Liver (tissue), 9 donors: Measurements from ENCODE around the gene TERT. TPM values are rescaled to one million over a fixed set of nuclear protein-coding genes. Genes with fewer than 3 reads are reported as not detected.
"Not testable (repeated sequence)": the region's sequence is repeated elsewhere in the genome, so short reads cannot be mapped to it uniquely, and the experiment has no call there.

Experiments
- DNase-seq: peaks from one replicate; pipeline ENCODE4 v3.0.0-alpha.2; 2017; ENCODE audit warnings: low spot score
- H3K27ac ChIP-seq, 2 donors: one replicate each; pipeline ENCODE4 v1.7.0; 2013; ENCODE audit warnings: inconsistent platforms in 2 of 2, low read length in 2 of 2, control low read depth in 1 of 2, low read depth in 1 of 2, mild to moderate bottlenecking in 1 of 2
- H3K27me3 ChIP-seq, 4 donors: one replicate each; pipeline versions ENCODE4 v1.6.1 to v1.7.0; 2013; ENCODE audit warnings: low read length in 3 of 4, inconsistent platforms in 1 of 4, mild to moderate bottlenecking in 1 of 4, moderate library complexity in 1 of 4; ENCODE audit not compliant: control insufficient read depth in 4 of 4, insufficient read depth in 4 of 4
- H3K36me3 ChIP-seq, 4 donors: one replicate each; pipeline versions ENCODE4 v1.6.1 to v1.7.0; 2013; ENCODE audit warnings: low read length in 3 of 4, mild to moderate bottlenecking in 3 of 4, low read depth in 1 of 4, moderate library complexity in 1 of 4; ENCODE audit not compliant: control insufficient read depth in 4 of 4, insufficient read depth in 3 of 4
- H3K4me1 ChIP-seq, 4 donors: one replicate each; pipeline versions ENCODE4 v1.6.1 to v1.7.0; 2013; ENCODE audit warnings: low read length in 3 of 4, mild to moderate bottlenecking in 3 of 4, moderate library complexity in 1 of 4; ENCODE audit not compliant: control insufficient read depth in 4 of 4, insufficient read depth in 4 of 4
- H3K4me3 ChIP-seq, 3 donors: one replicate each; pipeline versions ENCODE4 v1.6.1 to v1.7.0; 2013; ENCODE audit warnings: low read length in 3 of 3, control low read depth in 1 of 3, low read depth in 1 of 3, mild to moderate bottlenecking in 1 of 3
- H3K9ac ChIP-seq, 2 donors: one replicate each; pipeline ENCODE4 v1.7.0; 2013; ENCODE audit warnings: low read length in 2 of 2, mild to moderate bottlenecking in 2 of 2, moderate library complexity in 2 of 2, control low read depth in 1 of 2, low read depth in 1 of 2
- H3K9me3 ChIP-seq, 4 donors: one replicate each; pipeline versions ENCODE4 v1.6.1 to v1.7.0; 2013; ENCODE audit warnings: low read length in 3 of 4; ENCODE audit not compliant: control insufficient read depth in 4 of 4
- FOXA1 ChIP-seq: IDR thresholded peaks from 2 replicates; pipeline ENCODE4 v1.6.1; 2016; ENCODE audit warnings: antibody characterized with exemption
- FOXA2 ChIP-seq: IDR thresholded peaks from 2 replicates; pipeline ENCODE4 v1.6.1; 2016; ENCODE audit warnings: antibody characterized with exemption
- HNF4A ChIP-seq, 2 donors: conservative IDR thresholded peaks; 2 replicates each; pipeline ENCODE4 v1.6.1; 2016; ENCODE audit warnings: antibody characterized with exemption in 2 of 2, mild to moderate bottlenecking in 2 of 2
- HNF4G ChIP-seq: IDR thresholded peaks from 2 replicates; pipeline ENCODE4 v1.6.1; 2016; ENCODE audit warnings: antibody characterized with exemption
- JUND ChIP-seq, 2 donors: IDR thresholded peaks; 2 replicates each; pipeline ENCODE4 v1.6.1; 2016; ENCODE audit warnings: antibody characterized with exemption in 2 of 2
- RAD21 ChIP-seq, 2 donors: IDR thresholded peaks; 2 replicates each; pipeline ENCODE4 v1.6.1; 2016; ENCODE audit warnings: antibody characterized with exemption in 2 of 2, mild to moderate bottlenecking in 2 of 2
- REST ChIP-seq: IDR thresholded peaks from 2 replicates; pipeline ENCODE4 v1.6.1; 2016; ENCODE audit warnings: antibody characterized with exemption, mild to moderate bottlenecking
- TAF1 ChIP-seq: conservative IDR thresholded peaks from 2 replicates; pipeline ENCODE4 v1.6.1; 2016; ENCODE audit warnings: antibody characterized with exemption, mild to moderate bottlenecking
- YY1 ChIP-seq: IDR thresholded peaks from 2 replicates; pipeline ENCODE4 v1.6.1; 2016; ENCODE audit warnings: antibody characterized with exemption, mild to moderate bottlenecking
- ZBTB33 ChIP-seq: IDR thresholded peaks from 2 replicates; pipeline ENCODE4 v1.6.1; 2016; ENCODE audit warnings: antibody characterized with exemption
- WGBS: extraction: QIAGEN DNeasy Blood & Tissue Kit; methylation state at CpG from one replicate; pipeline ENCODE4 v1.1.7; 2013; 5-methylcytosine and 5-hydroxymethylcytosine counted together
- polyA plus RNA-seq, 2 donors: library from polyadenylated mRNA; stranded (reverse) in 1 of 2; unstranded in 1 of 2; fragments of 200-250 nt in 1 of 2; fragments of >200 nt in 1 of 2; fragmentation: Nextera tagmentation in 1 of 2; extraction: Ambion mirVana in 1 of 2; gene quantifications; one replicate each; pipeline versions ENCODE4 v1.2.1 to v1.2.3, GENCODE V29; 2013 to 2015
- total RNA-seq, 2 donors: library from RNA; depleted of rRNA; stranded (reverse); fragments of >200 nt; gene quantifications; one replicate each; pipeline ENCODE4 v1.2.3, GENCODE V29; 2014
- TF ChIP-seq, protein P1 (sequence below): IDR thresholded peaks from 2 replicates; pipeline ENCODE4 v1.6.1; 2016; ENCODE audit warnings: antibody characterized with exemption
- TF ChIP-seq, protein P2 (sequence below): fragments of 150-350 bp; IDR thresholded peaks from 2 replicates; pipeline ENCODE4 v1.5.1; 2017; ENCODE audit warnings: improper control_type of control experiment, low read depth, low read length; ENCODE audit not compliant: missing input control
- TF ChIP-seq, protein P3 (sequence below): IDR thresholded peaks from 2 replicates; pipeline ENCODE4 v1.6.1; 2016; ENCODE audit warnings: antibody characterized with exemption
- donor health status: healthy.
- donor health status: healthy.
- donor health status: healthy.
- donor health status: healthy.
- donor health status: healthy.

TERT gene
- total and polyA plus RNA-seq, 4 donors: 0.14 TPM; not detected in 3

- Histone ChIP-seq H3K4me3 (no peak overlapping the region), H3K9me3 (no peaks in the 10 kb centered on the region), H3K36me3 (no peaks in the 10 kb centered on the region), H3K27me3 (no peaks in the 10 kb centered on the region), H3K27ac (no peak overlapping the region), H3K4me1 (no peaks in the 10 kb centered on the region), H3K9ac (no peak overlapping the region)
- TF ChIP-seq, protein P1, sequence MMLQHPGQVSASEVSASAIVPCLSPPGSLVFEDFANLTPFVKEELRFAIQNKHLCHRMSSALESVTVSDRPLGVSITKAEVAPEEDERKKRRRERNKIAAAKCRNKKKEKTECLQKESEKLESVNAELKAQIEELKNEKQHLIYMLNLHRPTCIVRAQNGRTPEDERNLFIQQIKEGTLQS: no peak
- TF ChIP-seq TAF1: no peak
- TF ChIP-seq, protein P2, sequence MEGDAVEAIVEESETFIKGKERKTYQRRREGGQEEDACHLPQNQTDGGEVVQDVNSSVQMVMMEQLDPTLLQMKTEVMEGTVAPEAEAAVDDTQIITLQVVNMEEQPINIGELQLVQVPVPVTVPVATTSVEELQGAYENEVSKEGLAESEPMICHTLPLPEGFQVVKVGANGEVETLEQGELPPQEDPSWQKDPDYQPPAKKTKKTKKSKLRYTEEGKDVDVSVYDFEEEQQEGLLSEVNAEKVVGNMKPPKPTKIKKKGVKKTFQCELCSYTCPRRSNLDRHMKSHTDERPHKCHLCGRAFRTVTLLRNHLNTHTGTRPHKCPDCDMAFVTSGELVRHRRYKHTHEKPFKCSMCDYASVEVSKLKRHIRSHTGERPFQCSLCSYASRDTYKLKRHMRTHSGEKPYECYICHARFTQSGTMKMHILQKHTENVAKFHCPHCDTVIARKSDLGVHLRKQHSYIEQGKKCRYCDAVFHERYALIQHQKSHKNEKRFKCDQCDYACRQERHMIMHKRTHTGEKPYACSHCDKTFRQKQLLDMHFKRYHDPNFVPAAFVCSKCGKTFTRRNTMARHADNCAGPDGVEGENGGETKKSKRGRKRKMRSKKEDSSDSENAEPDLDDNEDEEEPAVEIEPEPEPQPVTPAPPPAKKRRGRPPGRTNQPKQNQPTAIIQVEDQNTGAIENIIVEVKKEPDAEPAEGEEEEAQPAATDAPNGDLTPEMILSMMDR: no peak
- TF ChIP-seq HNF4A (conservative IDR thresholded peaks at IDR 0.05): no peak
- TF ChIP-seq FOXA1: no peak
- TF ChIP-seq HNF4G: no peak
- TF ChIP-seq RAD21 (IDR thresholded peaks at IDR 0.05): no peak
- no peak for TF ChIP-seq JUND (IDR thresholded peaks at IDR 0.05)
- TF ChIP-seq, protein P3, sequence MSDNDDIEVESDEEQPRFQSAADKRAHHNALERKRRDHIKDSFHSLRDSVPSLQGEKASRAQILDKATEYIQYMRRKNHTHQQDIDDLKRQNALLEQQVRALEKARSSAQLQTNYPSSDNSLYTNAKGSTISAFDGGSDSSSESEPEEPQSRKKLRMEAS: no peak
- no peak for TF ChIP-seq ZBTB33
- no peak for TF ChIP-seq REST
- WGBS: 87% methylated on average over 13 of the region's 13 CpGs
- DNase-seq: no peak
Observed at GRCh38 chr5:1268666-1269065, 26.2 kb downstream of the TERT start.

GRCh38 chr5:1268056-1268455 lies 26.8 kb downstream of the TERT start:
- no peak overlapping the region for H3K27ac ChIP-seq
- WGBS: 96% methylated on average over 13 of the region's 13 CpGs

GRCh38 chr5:1267464-1267863 lies 27.4 kb downstream of the TERT start:
- H3K9me3 ChIP-seq: not testable (repeated sequence)

More at GRCh38 chr5:1268056-1268455, 26.8 kb downstream of the TERT start:
- TF ChIP-seq TAF1 (no peak), HNF4G (no peak), JUND (IDR thresholded peaks at IDR 0.05) (no peak), YY1 (no peak), FOXA2 (no peak)
- TF ChIP-seq, protein P3: no peak
- TF ChIP-seq, protein P2: no peak
- no peaks in the 10 kb centered on the region for H3K4me1 ChIP-seq
- H3K4me3 ChIP-seq: no peak overlapping the region
- H3K9ac ChIP-seq: no peak overlapping the region
- H3K36me3 ChIP-seq: no peaks in the 10 kb centered on the region
- no peak for DNase-seq
- H3K9me3 ChIP-seq: no peaks in the 10 kb centered on the region
- H3K27me3 ChIP-seq: no peaks in the 10 kb centered on the region

More at GRCh38 chr5:1267464-1267863, 27.4 kb downstream of the TERT start:
- H3K27me3 ChIP-seq, DNase-seq, H3K4me3 ChIP-seq, H3K27ac ChIP-seq, H3K4me1 ChIP-seq, H3K36me3 ChIP-seq, H3K9ac ChIP-seq: not testable (repeated sequence)
- WGBS: 92% methylated on average over 5 of the region's 5 CpGs
